Ramos (cell line): Measurements from ENCODE around the gene FAM3A.

ENCODE experiments used
- in situ Hi-C: fragments of 300-500 bp; cut with MboI; formaldehyde crosslinking; loops from one replicate; pipeline ENCODE4 v1.14.3; 2022; ENCODE audit warnings: low sequenced_read_pairs; ENCODE audit not compliant: unreplicated experiment

Gene FAM3A

GRCh38 chrX:154466036-154466435, 50.0 kb downstream of the FAM3A start:
- in situ Hi-C loops, result no loop called here

GRCh38 chrX:154465601-154466000, 50.4 kb downstream of the FAM3A start:
- in situ Hi-C loops, result no loop called here

- in situ Hi-C loops, result no loop called here
These were observed 51.1 kb downstream of the FAM3A start for GRCh38 chrX:154464806-154465365.

GRCh38 chrX:154463611-154464220, 52.3 kb downstream of the FAM3A start:
- in situ Hi-C loops, result no loop called here

- in situ Hi-C loops, result no loop called here
These were observed 53.6 kb downstream of the FAM3A start for GRCh38 chrX:154462396-154462795.

DNA sequence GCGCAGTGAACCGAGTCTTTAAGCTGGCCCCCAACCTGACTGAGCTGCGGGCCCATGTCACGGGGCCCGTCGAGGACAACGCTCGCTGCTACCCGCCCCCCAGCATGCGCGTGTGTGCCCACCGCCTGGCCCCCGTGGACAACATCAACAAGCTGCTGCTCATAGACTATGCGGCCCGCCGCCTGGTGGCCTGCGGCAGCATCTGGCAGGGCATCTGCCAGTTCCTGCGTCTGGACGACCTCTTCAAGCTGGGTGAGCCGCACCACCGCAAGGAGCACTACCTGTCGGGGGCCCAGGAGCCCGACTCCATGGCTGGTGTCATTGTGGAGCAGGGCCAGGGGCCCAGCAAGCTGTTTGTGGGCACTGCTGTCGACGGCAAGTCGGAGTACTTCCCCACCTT, 55.7 kb downstream of the FAM3A start:
- in situ Hi-C loops, result no loop called here

- in situ Hi-C loops, result no loop called here
These were observed 56.2 kb downstream of the FAM3A start for GRCh38 chrX:154459832-154460231.

DNA sequence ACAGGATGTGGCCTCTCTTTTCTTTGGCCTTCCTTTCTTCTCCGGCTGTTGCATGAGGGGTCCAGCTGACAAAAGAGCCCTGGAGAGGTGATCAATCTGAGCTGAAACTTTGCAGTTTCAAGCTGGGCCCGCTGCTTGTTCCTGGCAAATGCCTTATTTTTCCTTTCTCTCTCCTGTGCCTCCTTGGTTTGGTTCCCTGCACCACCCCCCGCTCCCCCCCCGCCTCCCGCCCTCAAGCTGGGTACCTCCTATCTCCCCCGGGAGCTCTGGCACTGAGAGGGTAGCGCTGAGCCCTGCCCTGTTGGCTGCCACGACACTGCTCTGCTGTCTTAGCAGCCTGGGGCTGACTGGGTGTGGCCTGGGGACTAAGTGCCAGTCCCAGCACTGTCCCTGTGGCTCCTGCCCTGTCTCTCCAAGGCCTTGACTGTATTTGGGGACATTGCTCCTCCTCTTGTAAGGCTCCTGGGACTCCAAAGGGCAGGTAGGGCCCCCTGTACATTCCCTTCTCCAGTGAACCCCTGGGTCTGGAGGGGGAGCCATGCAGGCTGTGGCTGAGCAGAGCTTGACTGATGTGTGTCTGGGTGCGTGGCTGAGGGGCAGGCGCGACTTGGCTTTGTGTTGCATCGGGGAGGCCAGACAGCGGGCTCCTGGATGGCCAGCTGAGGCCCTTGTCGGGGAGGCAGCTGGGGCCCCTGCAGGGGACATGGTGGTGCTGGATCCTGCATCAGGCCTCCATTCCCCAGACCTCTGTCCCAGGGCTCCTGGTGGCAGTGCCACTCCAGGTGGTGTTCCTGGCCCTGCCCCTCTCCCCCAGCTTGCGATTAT, 56.9 kb downstream of the FAM3A start:
- in situ Hi-C loops, result no loop called here

DNA sequence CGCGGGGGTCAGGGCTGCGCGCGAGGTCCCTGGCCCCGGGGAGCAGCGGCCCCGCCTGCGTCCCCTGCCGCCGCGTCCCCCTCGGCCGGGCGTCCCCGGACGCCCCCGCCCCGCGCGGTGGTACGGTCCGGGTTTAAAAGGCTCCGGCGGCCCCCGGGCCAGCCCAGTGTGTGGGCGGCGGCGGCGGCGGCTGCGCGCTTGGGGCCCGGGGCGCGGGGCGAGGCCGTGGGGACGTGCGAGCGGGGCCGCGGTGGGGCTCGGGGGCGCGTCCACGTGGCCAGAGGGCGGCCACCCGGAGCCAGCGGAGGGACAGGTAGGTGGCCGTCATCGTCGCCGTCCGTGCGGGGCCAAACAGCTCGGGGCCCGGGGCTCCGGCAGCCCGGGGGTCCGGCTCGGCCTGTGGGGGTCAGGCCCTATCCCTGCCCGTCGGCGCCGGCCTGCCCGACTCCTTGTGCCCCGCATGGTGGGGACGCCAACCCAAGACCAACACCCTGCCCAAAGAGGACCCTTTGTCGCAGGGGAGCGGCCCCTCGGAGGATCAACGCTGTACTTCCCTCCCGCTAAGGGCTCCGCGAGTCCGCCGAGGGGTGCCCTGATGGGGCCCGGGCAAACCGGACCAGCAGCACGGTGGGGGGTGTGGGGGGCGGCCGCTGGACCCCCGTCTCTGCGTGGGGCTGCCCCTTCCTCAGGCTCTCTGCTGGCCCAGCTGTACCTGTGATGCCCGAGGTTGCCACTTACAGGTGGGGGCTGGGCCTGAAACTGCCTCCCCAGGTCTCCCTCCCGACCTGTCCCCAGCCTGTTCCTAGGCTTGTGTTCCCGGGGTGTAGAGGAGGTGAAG, 57.7 kb downstream of the FAM3A start, which contains the start of gene PLXNA3:
Gene PLXNA3 (plus strand): TSS at position 166 of the 838 bp plus-strand sequence. CDS start 1,903 bp downstream, outside the sequence.
- in situ Hi-C loops, result no loop called here

DNA sequence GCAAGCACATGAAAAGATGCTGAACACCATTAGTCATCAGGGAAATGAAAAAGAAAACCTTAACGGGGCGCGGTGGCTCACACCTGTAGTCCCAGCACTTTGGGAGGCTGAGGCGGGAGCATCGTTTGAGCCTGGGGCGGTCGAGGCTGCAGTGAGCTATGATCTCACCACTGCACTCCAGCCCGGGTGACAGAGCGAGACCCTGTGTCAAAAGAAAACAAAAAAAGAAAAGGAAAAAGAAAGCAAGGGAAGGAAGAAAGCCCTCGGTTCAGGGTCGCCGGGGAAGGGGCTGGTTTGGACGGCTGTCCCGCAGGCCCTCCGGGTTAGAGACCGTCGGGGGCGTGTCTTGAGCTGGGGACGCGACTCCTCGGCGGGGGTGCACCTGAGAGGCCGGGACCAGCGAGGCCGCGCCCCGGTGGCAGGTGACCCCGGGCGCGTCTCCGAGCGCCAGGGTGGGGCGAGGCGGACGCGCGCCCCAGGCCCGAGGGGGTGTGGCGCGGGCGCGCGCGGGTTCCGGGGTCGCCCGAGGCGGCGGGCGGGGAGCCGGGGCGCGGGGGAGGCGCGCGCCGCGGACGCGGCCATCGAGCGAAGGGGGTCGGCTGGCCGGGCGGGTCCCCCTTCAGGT, 58.4 kb downstream of the FAM3A start:
- in situ Hi-C loops, result no loop called here
